Endothelial cell of umbilical vein (primary cell): ENCODE data around the gene NKD1. TPM values are rescaled to one million over a fixed set of nuclear protein-coding genes. Genes with fewer than 3 reads are reported as not detected.

Source experiments
- BruUV-seq: library from RNA; stranded (reverse); fragments of 400-500 nt; replicated peaks from 2 replicates; lab custom pipeline; 2021; lab: Mats Ljungman, UMichigan
- CTCF ChIA-PET: fragments of 300-600, 350-600 bp; sonication (Branson Sonifier 250); formaldehyde crosslinking; loops from one replicate; lab custom pipeline; 2021; ENCODE audit warnings: antibody characterized with exemption, inconsistent platforms; lab: Charles Lee
- POLR2A ChIA-PET: fragments of 300-600, 350-600 bp; sonication (Branson Sonifier 250); formaldehyde crosslinking; loops from one replicate; lab custom pipeline; 2021; ENCODE audit warnings: antibody characterized with exemption, inconsistent platforms; lab: Charles Lee
- DNase-seq: peaks from one replicate; pipeline ENCODE4 v3.0.0-alpha.2; 2011; ENCODE audit warnings: low read depth, low spot score
- FAIRE-seq: peaks from 2 replicates; lab custom pipeline; 2011; peaks lifted over from hg19 to GRCh38; lab: Jason Lieb, UNC
- H2AFZ ChIP-seq: 2 replicates; pipeline ENCODE4 v1.6.0; 2012; ENCODE audit warnings: low read depth, low read length, control low read depth, inconsistent platforms
- H3K27ac ChIP-seq: 2 replicates; pipeline ENCODE4 v1.5.1; 2011; ENCODE audit warnings: low read depth, mild to moderate bottlenecking, control low read depth, low read length, moderate library complexity; ENCODE audit not compliant: insufficient read depth
- H3K27me3 ChIP-seq, 2 experiments: 2 replicates each; pipeline versions ENCODE4 v1.6.0 to v1.6.1; 2011; ENCODE audit warnings: low read length in 2 of 2, mixed read lengths in 1 of 2; ENCODE audit not compliant: control insufficient read depth in 2 of 2, insufficient read depth in 2 of 2
- H3K36me3 ChIP-seq, 2 experiments: 2 replicates in 1 of 2; 3 replicates in 1 of 2; pipeline ENCODE4 v1.5.1; 2011; ENCODE audit warnings: low read length in 2 of 2, mild to moderate bottlenecking in 1 of 2, moderate library complexity in 1 of 2; ENCODE audit not compliant: control insufficient read depth in 2 of 2, insufficient read depth in 2 of 2; ENCODE audit errors: extremely low read depth in 1 of 2
- H3K4me1 ChIP-seq: 3 replicates; pipeline ENCODE4 v1.5.1; 2011; ENCODE audit warnings: mild to moderate bottlenecking, low read length; ENCODE audit not compliant: control insufficient read depth, insufficient read depth; ENCODE audit errors: extremely low read depth
- H3K4me2 ChIP-seq: 2 replicates; pipeline ENCODE4 v1.6.1; 2011; ENCODE audit warnings: low read length, control low read depth, mixed read lengths; ENCODE audit not compliant: insufficient read depth
- H3K4me3 ChIP-seq, 3 experiments: fragments of 200-600 bp in 1 of 3; sonication (generic), shearing (Covaris generic) in 1 of 3; replicated peaks in 1 of 3; 2 replicates each; pipeline ENCODE4 v1.5.1; 2011 to 2016; ENCODE audit warnings: control low read depth in 3 of 3, low read length in 3 of 3, mild to moderate bottlenecking in 2 of 3, inconsistent platforms in 1 of 3, low read depth in 1 of 3, moderate library complexity in 1 of 3; ENCODE audit not compliant: insufficient read depth in 1 of 3
- H3K79me2 ChIP-seq: 2 replicates; pipeline ENCODE4 v1.6.0; 2012; ENCODE audit warnings: low read length, inconsistent platforms; ENCODE audit not compliant: control insufficient read depth, insufficient read depth
- H3K9ac ChIP-seq: replicated peaks from 2 replicates; pipeline ENCODE3; 2011; ENCODE audit warnings: low read length, control low read depth; ENCODE audit not compliant: insufficient read depth; ENCODE audit errors: extremely low read depth
- H3K9me1 ChIP-seq: replicated peaks from 3 replicates; pipeline ENCODE4 v1.6.0; 2011; ENCODE audit warnings: mild to moderate bottlenecking, low read length; ENCODE audit not compliant: control insufficient read depth, insufficient read depth; ENCODE audit errors: extremely low read depth
- H3K9me3 ChIP-seq: replicated peaks from 2 replicates; pipeline ENCODE4 v1.5.1; 2012; ENCODE audit warnings: low read length, inconsistent platforms; ENCODE audit not compliant: control insufficient read depth, insufficient read depth
- H4K20me1 ChIP-seq: replicated peaks from 2 replicates; pipeline ENCODE3; 2011; ENCODE audit warnings: mild to moderate bottlenecking, low read length; ENCODE audit not compliant: control insufficient read depth, insufficient read depth; ENCODE audit errors: extremely low read depth
- CTCF ChIP-seq, 2 donors: IDR thresholded peaks; 1 replicate in 1 of 2; 2 replicates in 1 of 2; pipeline ENCODE4 v1.5.1; 2011; ENCODE audit warnings: low read length in 2 of 2, mild to moderate bottlenecking in 2 of 2, moderate library complexity in 2 of 2, control low read depth in 1 of 2, inconsistent platforms in 1 of 2, low read depth in 1 of 2; ENCODE audit not compliant: insufficient read depth in 1 of 2; ENCODE audit errors: extremely low read depth in 1 of 2
- EZH2 ChIP-seq: IDR thresholded peaks from 2 replicates; pipeline ENCODE4 v1.6.1; 2012; ENCODE audit warnings: borderline replicate concordance, low read depth, mild to moderate bottlenecking, moderate library complexity, low read length, inconsistent platforms; ENCODE audit not compliant: severe bottlenecking
- FOS ChIP-seq: IDR thresholded peaks from 2 replicates; pipeline ENCODE4 v1.6.1; 2011; ENCODE audit warnings: mild to moderate bottlenecking, low read length, moderate library complexity, borderline replicate concordance; ENCODE audit not compliant: insufficient read depth
- GATA2 ChIP-seq: IDR thresholded peaks from 2 replicates; pipeline ENCODE4 v1.7.0; 2011; ENCODE audit warnings: low read depth, mild to moderate bottlenecking, moderate library complexity, mixed read lengths, low read length; ENCODE audit not compliant: insufficient read length, insufficient read depth
- JUN ChIP-seq: IDR thresholded peaks from 2 replicates; pipeline ENCODE4 v1.6.1; 2011; ENCODE audit warnings: borderline replicate concordance, low read depth; ENCODE audit not compliant: insufficient read length, insufficient read depth
- MAX ChIP-seq: IDR thresholded peaks from 2 replicates; pipeline ENCODE4 v1.6.1; 2011; ENCODE audit not compliant: insufficient read depth, insufficient read length
- MYC ChIP-seq: IDR thresholded peaks from one replicate; pipeline ENCODE4 v1.6.1; 2011; ENCODE audit warnings: mild to moderate bottlenecking, low read depth, low read length
- POLR2A ChIP-seq: IDR thresholded peaks from 2 replicates; pipeline ENCODE4 v1.6.1; 2012; ENCODE audit warnings: low read depth, mild to moderate bottlenecking, control low read depth, low read length
- POLR2AphosphoS5 ChIP-seq: IDR thresholded peaks from 2 replicates; pipeline ENCODE4 v1.6.1; 2012; ENCODE audit warnings: low read depth, mild to moderate bottlenecking, control low read depth, low read length, moderate library complexity; ENCODE audit not compliant: insufficient read depth
- dilution Hi-C: fragments of 300-500 bp; cut with MboI; formaldehyde crosslinking; loops from one replicate; pipeline ENCODE4 v1.15.0; 2019; ENCODE audit warnings: low sequenced_read_pairs; ENCODE audit not compliant: extremely low pct_ligation_motif_present
- intact Hi-C: fragments of 100-400 bp; cut with micrococcal nuclease; formaldehyde crosslinking; loops from one replicate; pipeline ENCODE4 v1.10.0; 2022
- polyA plus RNA-seq, 4 experiments: library from polyadenylated mRNA; depleted of rRNA in 3 of 4; stranded (reverse) in 3 of 4; unstranded in 1 of 4; fragments of >200 nt; gene quantifications; 2 replicates each; pipeline versions ENCODE4 v1.2.1 to v1.2.3, GENCODE V29; 2011 to 2012; ENCODE audit warnings: missing spikeins in 1 of 4
- total RNA-seq: library from RNA; stranded (reverse); gene quantifications from 2 replicates; pipeline ENCODE4 v1.2.3, GENCODE V29; 2021

NKD1 gene
- total and polyA plus RNA-seq, 2 donors (not counting 3 experiments of a cell fraction or from before 2014, with no cell fraction given): not detected

- H4K20me1 ChIP-seq: no peaks in the 10 kb centered on the region
- BruUV-seq: no TSS peak
- H3K9me3 ChIP-seq: peaks cover 3% of the 10 kb centered on the region
- no peaks in the 10 kb centered on the region for H3K9me1 ChIP-seq
- H3K9ac ChIP-seq: no peak overlapping the region
- no peaks in the 10 kb centered on the region for H3K27me3 ChIP-seq
- DNase-seq (no peak), FAIRE-seq (no peak)
- dilution Hi-C loops: no loop called here
- H2AFZ ChIP-seq: no peak overlapping the region
- H3K79me2 ChIP-seq: no peaks in the 10 kb centered on the region
- no peaks in the 10 kb centered on the region for H3K36me3 ChIP-seq
- no peak overlapping the region for H3K27ac ChIP-seq
- intact Hi-C loops: loop anchor here (5.0 kb wide), 2 partner anchors 56 to 196 kb away; no protein-coding TSS in a partner anchor
- H3K4me1 ChIP-seq: peaks cover 3% of the 10 kb centered on the region
- H3K4me3 ChIP-seq: no peak overlapping the region
- ChIA-PET POLR2A (no interaction called here), CTCF (interaction anchor here (0.6 to 10.9 kb wide), 5 partner anchors 9 to 643 kb away, joined by 3 to 179 read pairs (median 14); partner anchors contain the start of gene CNEP1R1)
- TF ChIP-seq JUN: no peak
- no peak for TF ChIP-seq EZH2
- no peak for TF ChIP-seq GATA2
- TF ChIP-seq FOS: no peak
- no peak for TF ChIP-seq MYC
- no peak for TF ChIP-seq CTCF (IDR thresholded peaks at IDR 0.05; ENCODE audit: extremely low read depth in 1 of 2, insufficient read depth in 1 of 2, low read depth in 1 of 2, low read length in 2 of 2)
- no peak for TF ChIP-seq POLR2AphosphoS5
- TF ChIP-seq POLR2A: no peak
- TF ChIP-seq MAX: no peak
- H3K4me2 ChIP-seq: no peak overlapping the region
Observed at GRCh38 chr16:50668368-50669008, 120.3 kb downstream of the NKD1 start.
